ENCODE measurements around the gene NGEF.

DNA sequence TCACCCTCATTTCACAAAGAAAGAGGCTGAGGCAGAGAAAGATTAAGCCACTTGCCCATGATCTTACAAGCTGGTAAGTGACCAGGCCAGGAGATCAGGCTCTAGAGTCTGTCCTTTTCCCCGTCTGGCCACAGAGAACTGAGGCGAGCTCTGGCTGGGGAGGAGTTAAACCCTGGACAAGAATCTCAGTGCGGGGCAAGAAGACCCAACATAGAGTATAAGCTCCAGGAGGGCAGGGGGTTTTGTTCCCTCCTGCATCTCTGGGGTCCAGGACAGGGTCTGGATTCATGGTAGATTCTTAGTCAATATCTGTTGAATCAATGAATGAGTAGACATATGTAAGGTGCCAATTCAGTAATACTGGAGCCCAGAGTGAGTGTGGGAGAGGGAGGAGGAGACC, 34.1 kb upstream of the NGEF start:
- no peak for TF ChIP-seq POLR2A (IDR thresholded peaks at IDR 0.05)
- TF ChIP-seq, protein P1, sequence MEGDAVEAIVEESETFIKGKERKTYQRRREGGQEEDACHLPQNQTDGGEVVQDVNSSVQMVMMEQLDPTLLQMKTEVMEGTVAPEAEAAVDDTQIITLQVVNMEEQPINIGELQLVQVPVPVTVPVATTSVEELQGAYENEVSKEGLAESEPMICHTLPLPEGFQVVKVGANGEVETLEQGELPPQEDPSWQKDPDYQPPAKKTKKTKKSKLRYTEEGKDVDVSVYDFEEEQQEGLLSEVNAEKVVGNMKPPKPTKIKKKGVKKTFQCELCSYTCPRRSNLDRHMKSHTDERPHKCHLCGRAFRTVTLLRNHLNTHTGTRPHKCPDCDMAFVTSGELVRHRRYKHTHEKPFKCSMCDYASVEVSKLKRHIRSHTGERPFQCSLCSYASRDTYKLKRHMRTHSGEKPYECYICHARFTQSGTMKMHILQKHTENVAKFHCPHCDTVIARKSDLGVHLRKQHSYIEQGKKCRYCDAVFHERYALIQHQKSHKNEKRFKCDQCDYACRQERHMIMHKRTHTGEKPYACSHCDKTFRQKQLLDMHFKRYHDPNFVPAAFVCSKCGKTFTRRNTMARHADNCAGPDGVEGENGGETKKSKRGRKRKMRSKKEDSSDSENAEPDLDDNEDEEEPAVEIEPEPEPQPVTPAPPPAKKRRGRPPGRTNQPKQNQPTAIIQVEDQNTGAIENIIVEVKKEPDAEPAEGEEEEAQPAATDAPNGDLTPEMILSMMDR (IDR thresholded peaks at IDR 0.05): no peak
